BJ (cell line): ENCODE results near the gene PLCB2. TPM values are rescaled to one million over a fixed set of nuclear protein-coding genes. Genes with fewer than 3 reads are reported as not detected.
A peak's percentile ranks its signal among the peaks of the same experiment; 100 is the strongest.

Experiments used
- CTCF ChIA-PET: fragments of 350-600 bp; formaldehyde crosslinking; extraction: SDS; loops from one replicate; lab custom pipeline; 2021; ENCODE audit warnings: antibody characterized with exemption, inconsistent platforms; lab: Yijun Ruan, JAX
- POLR2A ChIA-PET: fragments of 300-600 bp; sonication (Branson Sonifier 250); formaldehyde crosslinking; extraction: SDS; loops from one replicate; lab custom pipeline; 2021; ENCODE audit warnings: antibody characterized with exemption; lab: Charles Lee
- DNase-seq: peaks from one replicate; pipeline ENCODE4 v3.0.0-alpha.2; 2011; ENCODE audit warnings: low read depth
- H3K27me3 ChIP-seq: 2 replicates; pipeline ENCODE4 v1.6.0; 2011; ENCODE audit warnings: low read length; ENCODE audit not compliant: control insufficient read depth, insufficient read depth
- H3K36me3 ChIP-seq: 2 replicates; pipeline ENCODE4 v1.5.1; 2011; ENCODE audit warnings: low read length; ENCODE audit not compliant: control insufficient read depth, insufficient read depth
- H3K4me3 ChIP-seq: 2 replicates; pipeline ENCODE4 v1.5.1; 2011; ENCODE audit warnings: low read depth, mild to moderate bottlenecking, control low read depth, low read length
- CTCF ChIP-seq: IDR thresholded peaks from 2 replicates; pipeline ENCODE4 v1.5.1; 2011; ENCODE audit warnings: low read depth, mild to moderate bottlenecking, control low read depth, inconsistent platforms, low read length, moderate library complexity; ENCODE audit not compliant: insufficient read depth
- polyA plus RNA-seq: library from polyadenylated mRNA; depleted of rRNA; stranded (reverse); fragments of >200 nt; gene quantifications from 2 replicates; pipeline ENCODE4 v1.2.3, GENCODE V29; 2011

Gene PLCB2
- polyA plus RNA-seq, 1 experiment = 0.47 TPM

GRCh38 chr15:40310001-40310959, 2.5 kb upstream of the PLCB2 start:
- H3K36me3 ChIP-seq = no peaks in the 10 kb centered on the region
- no peak for DNase-seq
- POLR2A ChIA-PET = no interaction called here
- CTCF ChIA-PET = interaction anchor here (0.7 to 11.9 kb wide), 19 partner anchors 8 to 265 kb away, joined by 3 to 127 read pairs (median 6); partner anchors contain the start of gene INAFM2
- H3K4me3 ChIP-seq = no peak overlapping the region
- H3K27me3 ChIP-seq = peaks cover 18% of the 10 kb centered on the region
- peak; percentile 66 for TF ChIP-seq CTCF

- no peak for TF ChIP-seq CTCF
- Histone ChIP-seq H3K4me3 (no peak overlapping the region), H3K27me3 (peaks cover 20% of the 10 kb centered on the region), H3K36me3 (no peaks in the 10 kb centered on the region)
- CTCF ChIA-PET = interaction anchor here (0.7 to 11.9 kb wide), 16 partner anchors 7 to 264 kb away, joined by 3 to 127 read pairs (median 7); partner anchors contain the start of gene INAFM2
- no peak for DNase-seq
- POLR2A ChIA-PET = no interaction called here
These were observed 1.7 kb upstream of the PLCB2 start for GRCh38 chr15:40309344-40309862.

GRCh38 chr15:40306908-40307307, 827 bp downstream of the PLCB2 start:
- POLR2A ChIA-PET = no interaction called here
- peaks cover 24% of the 10 kb centered on the region for H3K27me3 ChIP-seq
- CTCF ChIA-PET = interaction anchor here (0.8 to 11.9 kb wide), 8 partner anchors 8 to 115 kb away, joined by 3 to 127 read pairs (median 4); no protein-coding TSS in a partner anchor
- no peaks in the 10 kb centered on the region for H3K36me3 ChIP-seq
- no peak for TF ChIP-seq CTCF
- no peak overlapping the region for H3K4me3 ChIP-seq
- no peak for DNase-seq

- CTCF ChIA-PET = interaction anchor here (1.0 to 11.9 kb wide), 5 partner anchors 9 to 89 kb away, joined by 3 to 127 read pairs (median 3); no protein-coding TSS in a partner anchor
- peaks cover 25% of the 10 kb centered on the region for H3K27me3 ChIP-seq
- TF ChIP-seq CTCF = no peak
- POLR2A ChIA-PET = no interaction called here
- no peak for DNase-seq
- H3K4me3 ChIP-seq = no peak overlapping the region
- H3K36me3 ChIP-seq = no peaks in the 10 kb centered on the region
These were observed 1.4 kb downstream of the PLCB2 start for GRCh38 chr15:40306371-40306770.

- peaks cover 24% of the 10 kb centered on the region for H3K27me3 ChIP-seq
- POLR2A ChIA-PET = no interaction called here
- CTCF ChIA-PET = interaction anchor here (1.0 to 3.6 kb wide), 5 partner anchors 10 to 26 kb away, joined by 3 to 12 read pairs (median 3); no protein-coding TSS in a partner anchor
These were observed 2.5 kb downstream of the PLCB2 start for GRCh38 chr15:40305281-40305680.

More at GRCh38 chr15:40305281-40305680, 2.5 kb downstream of the PLCB2 start:
- no peak for DNase-seq
- no peak for TF ChIP-seq CTCF
- Histone ChIP-seq H3K36me3 (no peaks in the 10 kb centered on the region), H3K4me3 (no peak overlapping the region)
